Astrocyte (in vitro differentiated cells and primary cell): ENCODE measurements around the gene ABHD12.
"Not testable (repeated sequence)": the region's sequence is repeated elsewhere in the genome, so short reads cannot be mapped to it uniquely, and the experiment has no call there.

ENCODE experiments used
- CTCF ChIP-seq: IDR thresholded peaks from 2 replicates; pipeline ENCODE4 v1.5.1; 2011; ENCODE audit warnings: low read depth, mild to moderate bottlenecking, inconsistent platforms, low read length, moderate library complexity; ENCODE audit not compliant: insufficient read depth
- EZH2 ChIP-seq: IDR thresholded peaks from 2 replicates; pipeline ENCODE4 v1.6.1; 2012; ENCODE audit warnings: mild to moderate bottlenecking, low read length, inconsistent platforms; ENCODE audit not compliant: insufficient read depth

- TF ChIP-seq CTCF, EZH2: not testable (repeated sequence)
Measured at GRCh38 chr20:25312716-25313115, 77.9 kb downstream of the ABHD12 start.
